GM19099 (cell line): Measurements from ENCODE around the gene TMEM250.

ENCODE experiments used
- POLR2A ChIP-seq: IDR thresholded peaks from 3 replicates; pipeline ENCODE4 v1.6.1; 2011; ENCODE audit warnings: low read depth; ENCODE audit not compliant: insufficient read length; ENCODE audit errors: extremely low read depth

TMEM250 gene

GRCh38 chr9:136078498-136079011 is 40.1 kb downstream of the TMEM250 start:
- no peak for TF ChIP-seq POLR2A

- no peak for TF ChIP-seq POLR2A
These were observed 40.7 kb downstream of the TMEM250 start for GRCh38 chr9:136078024-136078423.

GRCh38 chr9:136077491-136077890 is 41.2 kb downstream of the TMEM250 start:
- no peak for TF ChIP-seq POLR2A

GRCh38 chr9:136075881-136076678 is 42.6 kb downstream of the TMEM250 start:
- TF ChIP-seq POLR2A: no peak

GRCh38 chr9:136075134-136075841 is 43.4 kb downstream of the TMEM250 start:
- TF ChIP-seq POLR2A: no peak

GRCh38 chr9:136074706-136075105 is 44.0 kb downstream of the TMEM250 start:
- no peak for TF ChIP-seq POLR2A
